NCI-H460 (cell line): ENCODE data around the gene SERPINE2. TPM values are rescaled to one million over a fixed set of nuclear protein-coding genes. Genes with fewer than 3 reads are reported as not detected.

Experiments
- DNase-seq: peaks from one replicate; pipeline ENCODE4 v3.0.0-alpha.2; 2016; ENCODE audit warnings: low read depth; ENCODE audit errors: extremely low read depth
- total RNA-seq: library from RNA; depleted of rRNA; stranded (reverse); fragments of >200 nt; shearing (Covaris generic); gene quantifications from 2 replicates; pipeline ENCODE4 v1.2.3, GENCODE V29; 2014

The SERPINE2 gene
- total RNA-seq, 1 experiment from 2014 or later: 318 TPM

GRCh38 chr2:224046752-224047151, 7.7 kb upstream of the SERPINE2 start:
- DNase-seq: no peak

DNA sequence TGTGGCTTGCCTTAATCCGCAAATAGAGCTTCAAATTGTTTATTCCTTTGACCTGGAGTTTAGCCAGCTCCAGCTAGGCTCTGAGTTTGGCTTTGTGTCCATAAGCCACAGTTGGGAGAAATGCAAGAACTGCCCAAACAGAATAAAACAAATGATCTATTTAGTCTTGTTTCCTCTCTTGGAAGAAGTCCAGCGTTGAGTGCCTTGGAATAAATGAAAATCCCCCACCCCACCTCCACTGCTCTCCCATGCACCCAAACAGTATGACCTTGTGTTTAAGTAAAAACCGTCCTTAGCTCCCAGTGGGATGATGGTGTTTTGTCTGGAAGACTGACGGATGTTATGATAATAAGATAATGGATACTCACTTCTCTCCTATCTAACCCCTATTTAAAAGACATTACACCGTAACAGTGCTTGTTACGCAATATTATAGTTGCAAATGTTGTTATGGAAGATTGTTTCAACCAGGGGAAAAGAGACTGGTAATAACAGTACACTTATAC, 3.2 kb upstream of the SERPINE2 start:
- DNase-seq: no peak

GRCh38 chr2:224041554-224041953, 2.5 kb upstream of the SERPINE2 start:
- no peak for DNase-seq

GRCh38 chr2:224040753-224041152, 1.7 kb upstream of the SERPINE2 start:
- DNase-seq: no peak

GRCh38 chr2:224039770-224040440, 819 bp upstream of the SERPINE2 start:
- no peak for DNase-seq

- DNase-seq: no peak
Measured at GRCh38 chr2:224038830-224039079, 331 bp downstream of the SERPINE2 start.

DNA sequence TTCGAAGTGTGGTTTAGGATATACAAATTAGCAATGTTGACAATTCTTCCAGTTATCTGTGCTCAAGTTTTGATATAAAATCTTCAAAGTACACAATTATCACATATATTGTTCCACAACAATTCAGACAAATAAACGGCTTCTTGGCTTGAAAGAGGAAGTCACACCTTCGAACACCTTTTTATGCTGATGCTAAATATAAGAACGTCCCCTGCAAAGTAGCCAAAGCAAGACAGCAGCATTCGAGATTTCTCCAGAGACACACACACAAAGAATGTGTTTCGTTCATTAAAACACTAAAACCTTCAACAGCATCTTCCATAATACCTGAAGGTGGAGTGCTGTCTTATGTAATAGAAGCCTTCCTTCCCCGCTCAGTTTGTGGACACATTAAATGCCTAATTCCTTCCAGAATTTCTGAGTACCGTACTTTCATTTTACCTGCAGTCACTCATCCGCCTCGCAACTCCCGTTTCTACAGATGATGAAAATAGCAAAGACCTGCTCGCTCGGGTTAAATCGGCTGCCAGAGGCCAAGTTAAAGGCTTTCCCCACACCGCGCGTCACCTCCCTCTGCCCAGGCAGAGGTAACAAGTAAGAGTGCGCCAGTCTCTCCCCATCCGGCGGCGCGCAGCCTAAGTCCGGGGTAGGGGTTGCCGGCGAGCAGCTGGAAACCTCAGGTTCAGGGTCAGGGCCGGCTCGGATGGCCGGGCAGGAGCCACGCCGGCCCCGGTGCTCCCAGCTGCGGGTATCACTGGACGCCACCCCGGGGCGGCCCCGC, 847 bp downstream of the SERPINE2 start:
- DNase-seq: peak; percentile 29

DNA sequence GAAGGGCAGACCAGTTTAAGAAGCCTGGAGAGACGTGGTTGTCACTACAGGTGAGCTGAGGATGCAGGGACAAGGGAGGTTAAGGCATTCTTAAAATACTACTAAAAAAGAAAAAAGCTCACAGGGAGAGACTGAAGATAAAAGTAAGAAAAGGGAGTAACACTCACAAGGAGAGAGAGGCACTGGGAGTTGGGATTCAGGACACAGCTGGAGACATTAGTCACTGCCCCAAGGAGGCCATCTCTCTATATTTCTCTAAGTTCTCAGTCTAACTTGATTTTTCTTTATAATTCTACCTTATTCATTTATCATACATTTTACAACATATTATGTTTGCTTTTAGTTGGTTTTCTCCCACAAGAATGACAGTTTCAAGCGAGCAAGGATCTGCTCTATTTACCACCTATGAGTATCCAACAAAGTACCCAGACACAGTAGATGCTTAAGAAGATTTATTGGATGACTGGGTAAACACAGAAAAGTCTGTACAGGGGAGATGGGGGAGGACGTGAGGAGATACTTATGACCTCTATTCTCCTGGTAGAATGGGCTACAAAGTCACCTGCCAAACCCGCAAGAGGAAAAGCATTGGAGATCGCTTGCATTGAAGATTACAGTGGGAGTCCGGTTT, 2.2 kb downstream of the SERPINE2 start:
- no peak for DNase-seq

DNA sequence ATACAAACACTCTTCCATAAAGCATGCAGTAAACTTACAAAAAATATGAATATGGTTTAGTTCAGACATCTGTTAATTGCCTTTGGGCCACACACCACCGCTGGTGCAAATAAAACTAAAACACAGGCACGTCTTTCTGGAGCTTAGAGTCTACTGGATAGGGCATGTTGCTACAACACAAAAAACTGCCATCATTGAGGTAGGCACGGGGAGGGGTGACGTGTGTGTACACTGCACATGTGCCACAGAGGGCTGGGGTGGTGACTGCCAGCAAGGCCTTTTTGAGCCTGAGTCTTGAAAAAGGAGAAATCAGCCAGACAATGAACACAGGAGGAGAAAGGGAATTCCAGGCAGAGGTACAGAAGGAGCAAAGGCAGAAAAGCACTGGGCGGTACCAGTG, 5.1 kb downstream of the SERPINE2 start:
- no peak for DNase-seq

- DNase-seq: no peak
Measured at GRCh38 chr2:224033601-224034000, 5.5 kb downstream of the SERPINE2 start.

DNA sequence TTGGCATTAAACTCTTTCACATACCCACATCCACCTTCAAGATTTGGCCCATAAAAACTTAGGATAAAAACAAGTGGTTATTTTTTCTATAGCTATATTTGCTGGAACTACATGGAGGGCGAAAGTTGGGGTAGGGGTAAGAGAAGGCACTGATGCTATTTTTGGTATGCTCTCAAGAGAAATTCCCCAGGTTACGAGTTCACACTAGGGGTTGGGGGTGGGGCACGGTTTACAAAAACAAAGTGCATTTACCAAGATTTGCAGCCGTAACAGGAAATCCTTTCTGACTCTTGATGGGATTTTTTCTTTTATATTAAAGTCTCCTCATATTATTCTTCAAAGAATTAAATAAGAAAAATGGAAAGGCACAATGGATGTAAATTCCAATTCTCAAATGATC, 6.8 kb downstream of the SERPINE2 start:
- DNase-seq: no peak

GRCh38 chr2:224031358-224031970, 7.6 kb downstream of the SERPINE2 start:
- no peak for DNase-seq

DNA sequence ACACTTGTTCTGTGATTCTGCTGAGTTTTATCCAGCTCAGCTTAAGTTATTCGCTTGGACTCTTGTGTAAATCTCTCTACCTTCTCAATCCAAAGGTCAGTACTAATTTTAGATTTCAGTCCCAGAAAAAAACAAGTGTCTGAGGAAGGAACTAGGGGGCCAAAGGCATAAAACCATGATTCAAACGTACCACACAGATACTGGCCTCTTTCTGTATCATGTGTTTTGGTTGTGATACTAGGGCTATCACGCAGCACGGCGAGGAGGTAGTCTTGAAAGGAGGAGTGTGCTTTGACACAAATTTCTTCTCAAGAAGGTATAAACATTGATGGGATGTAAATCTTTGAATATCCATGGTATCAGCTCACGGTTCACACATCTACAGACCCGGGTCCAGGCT, 8.3 kb downstream of the SERPINE2 start:
- DNase-seq: no peak

GRCh38 chr2:224029876-224030275, 9.2 kb downstream of the SERPINE2 start:
- DNase-seq: no peak

DNA sequence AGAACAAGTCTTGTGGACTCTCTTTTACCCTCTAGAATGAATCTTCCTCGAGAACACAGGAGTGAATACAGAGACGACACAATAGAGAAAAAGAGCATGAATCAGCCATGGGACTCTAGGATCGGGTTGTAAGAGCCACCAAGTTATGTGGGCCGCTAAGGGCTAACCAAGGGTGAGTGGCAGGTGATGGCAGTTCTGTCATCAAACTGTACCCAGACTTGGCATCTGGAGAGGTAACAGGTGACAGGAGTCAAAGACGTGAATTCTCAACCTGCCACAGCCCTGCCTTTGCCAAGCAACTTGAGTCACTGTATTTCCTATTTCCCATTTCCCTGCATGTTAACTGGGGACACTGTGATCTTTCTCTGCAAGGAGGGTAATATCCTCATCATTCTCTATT, 11.2 kb downstream of the SERPINE2 start:
- no peak for DNase-seq

DNA sequence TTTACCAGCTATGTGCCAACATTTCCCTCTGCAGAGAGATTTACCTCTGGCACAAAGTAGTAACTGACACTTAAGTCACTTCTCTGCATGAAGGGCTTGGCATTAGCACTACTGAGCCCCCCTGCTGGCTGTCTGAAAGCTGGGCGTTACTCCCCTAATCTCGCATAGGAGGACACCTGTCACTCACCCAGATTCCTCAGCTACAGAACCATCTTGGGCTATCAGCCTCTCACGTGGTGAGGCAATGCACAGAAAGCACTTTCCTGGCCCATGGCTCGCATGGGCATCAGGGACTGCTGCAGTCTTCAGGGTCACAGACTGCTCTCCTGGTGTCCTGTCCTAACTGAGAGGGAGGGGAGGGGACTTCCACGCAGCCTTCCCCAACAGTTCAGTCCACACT, 12.0 kb downstream of the SERPINE2 start:
- no peak for DNase-seq

DNA sequence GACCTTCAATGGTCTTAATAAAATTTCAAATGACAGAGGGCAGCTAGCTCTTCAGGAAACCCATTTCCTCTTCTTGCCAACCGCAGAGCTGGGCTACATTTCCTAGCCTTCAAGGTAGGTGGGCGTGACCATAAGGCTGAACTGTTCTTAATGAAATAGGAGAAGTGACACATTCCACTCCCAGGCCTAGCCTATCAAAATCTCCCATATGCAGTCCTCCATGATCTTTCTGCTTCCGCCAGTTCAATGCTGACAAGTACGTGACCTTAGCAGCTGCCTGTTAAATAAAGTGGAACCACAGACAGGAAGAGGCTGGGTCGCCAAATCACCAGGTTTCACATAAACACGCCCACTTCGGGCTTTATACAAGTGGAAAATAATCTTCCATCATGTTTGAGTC, 13.2 kb downstream of the SERPINE2 start:
- DNase-seq: no peak

DNA sequence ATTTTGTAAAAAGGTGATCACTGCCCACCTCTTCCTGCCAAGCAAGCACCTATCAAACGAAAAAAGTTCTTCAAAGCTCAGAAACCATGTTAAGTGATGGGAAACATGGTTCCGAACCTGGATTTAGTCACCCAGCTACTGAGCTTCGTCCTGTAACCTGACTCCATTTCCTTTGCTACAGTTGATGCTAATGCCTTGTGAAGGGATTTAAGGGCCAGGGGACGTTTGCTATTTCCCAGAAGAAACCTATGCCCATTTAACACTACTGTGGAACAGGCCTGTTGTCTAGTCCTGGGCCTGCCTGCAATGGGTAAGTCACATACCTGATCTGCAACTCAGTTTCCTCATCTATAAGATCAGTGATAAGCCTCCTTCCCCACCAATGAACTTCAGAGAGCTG, 14.8 kb downstream of the SERPINE2 start:
- DNase-seq: no peak

GRCh38 chr2:224023188-224023587, 15.9 kb downstream of the SERPINE2 start:
- DNase-seq: no peak

DNA sequence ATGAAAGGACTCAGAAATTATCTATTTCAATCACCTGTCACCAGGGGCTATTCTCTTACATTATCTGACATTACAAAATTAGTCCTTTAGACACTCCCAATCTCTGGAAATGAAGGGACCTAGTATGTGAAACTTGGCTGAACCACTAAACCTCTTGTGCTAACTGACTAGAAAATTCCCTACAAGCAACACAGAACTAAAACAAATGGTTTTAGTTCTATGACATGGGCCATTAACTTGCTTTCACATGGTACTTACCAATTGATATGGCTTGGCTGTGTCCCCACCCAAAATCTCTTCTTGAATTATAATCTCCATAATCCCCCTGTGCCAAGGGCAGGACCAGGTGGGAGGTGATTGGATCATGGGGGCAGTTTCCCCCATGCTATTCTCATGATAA, 16.6 kb downstream of the SERPINE2 start:
- DNase-seq: no peak

- DNase-seq: no peak
Measured at GRCh38 chr2:224020523-224020922, 18.6 kb downstream of the SERPINE2 start.

DNA sequence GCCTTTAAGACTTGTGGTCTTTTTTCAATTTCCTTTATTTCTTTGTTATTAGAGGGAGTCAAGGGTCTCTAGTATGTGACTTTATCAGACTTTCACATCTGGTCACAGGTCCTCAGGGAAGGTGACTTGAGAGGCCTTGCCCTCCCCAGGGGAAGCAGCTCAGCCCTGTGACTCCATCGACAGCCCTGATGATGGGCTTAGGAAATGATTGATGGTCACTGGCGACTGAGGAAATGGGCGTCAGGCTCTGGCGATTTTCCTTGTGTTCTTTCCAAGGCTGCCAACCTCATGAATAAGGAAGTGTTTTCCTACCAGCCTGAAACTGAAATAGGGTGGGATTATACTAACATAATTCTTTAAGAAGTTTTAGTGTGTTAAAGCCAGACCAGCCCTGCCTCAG, 21.1 kb downstream of the SERPINE2 start:
- no peak for DNase-seq
